PC-9 (cell line): ENCODE data around the gene SUV39H2. TPM values are rescaled to one million over a fixed set of nuclear protein-coding genes. Genes with fewer than 3 reads are reported as not detected.
"Not testable (repeated sequence)": the region's sequence is repeated elsewhere in the genome, so short reads cannot be mapped to it uniquely, and the experiment has no call there.

Experiments
- BruUV-seq: library from RNA; stranded (reverse); fragments of 400-500 nt; replicated peaks from 2 replicates; lab custom pipeline; 2021; lab: Mats Ljungman, UMichigan
- CTCF ChIA-PET: fragments of 300-600 bp; sonication (Branson Sonifier 250); formaldehyde crosslinking; loops from one replicate; lab custom pipeline; 2022; ENCODE audit warnings: antibody characterized with exemption; lab: Charles Lee
- POLR2A ChIA-PET: fragments of 300-600 bp; sonication (Branson Sonifier 250); formaldehyde crosslinking; loops from one replicate; lab custom pipeline; 2022; ENCODE audit warnings: antibody characterized with exemption; ENCODE audit not compliant: unreplicated experiment; lab: Charles Lee
- DNase-seq, 2 experiments: peaks; one replicate each; pipeline versions ENCODE4 v3.0.0 to v3.0.0-alpha.2; 2015 to 2022; ENCODE audit warnings: mixed read lengths in 1 of 2
- H2AFZ ChIP-seq: fragments of 200-600 bp; sonication (generic); 2 replicates; pipeline ENCODE4 v1.8.1; 2017; ENCODE audit warnings: antibody characterized with exemption
- H3F3A ChIP-seq: fragments of 200-600 bp; sonication (generic); 2 replicates; pipeline ENCODE4 v1.8.1; 2017; ENCODE audit warnings: antibody characterized with exemption, mild to moderate bottlenecking, low read depth; ENCODE audit not compliant: insufficient read depth
- H3K27ac ChIP-seq: fragments of 200-600 bp; sonication (generic); 2 replicates; pipeline ENCODE4 v1.6.1; 2016; ENCODE audit warnings: mixed run types
- H3K27me3 ChIP-seq: fragments of 200-600 bp; sonication (generic); 2 replicates; pipeline ENCODE4 v1.6.1; 2016; ENCODE audit warnings: low read depth, mixed run types; ENCODE audit not compliant: insufficient read depth
- H3K36me3 ChIP-seq: fragments of 200-600 bp; sonication (generic); 2 replicates; pipeline ENCODE4 v1.6.1; 2016; ENCODE audit warnings: low read depth, mixed run types
- H3K4me1 ChIP-seq: fragments of 200-600 bp; sonication (generic); replicated peaks from 2 replicates; pipeline ENCODE4 v1.6.1; 2016; ENCODE audit warnings: mixed run types; ENCODE audit not compliant: insufficient read depth
- H3K4me2 ChIP-seq: fragments of 200-600 bp; sonication (generic); 2 replicates; pipeline ENCODE4 v1.6.1; 2017; ENCODE audit warnings: mixed run types
- H3K4me3 ChIP-seq: fragments of 200-600 bp; sonication (generic); 2 replicates; pipeline ENCODE4 v1.6.1; 2016; ENCODE audit warnings: mixed run types
- H3K79me2 ChIP-seq: fragments of 200-600 bp; sonication (generic); 2 replicates; pipeline ENCODE4 v1.6.1; 2017; ENCODE audit warnings: low read depth, mixed run types
- H3K9me2 ChIP-seq: fragments of 200-600 bp; sonication (generic); 2 replicates; pipeline ENCODE4 v1.8.1; 2017; ENCODE audit warnings: mild to moderate bottlenecking; ENCODE audit not compliant: insufficient read depth
- H3K9me3 ChIP-seq: fragments of 200-600 bp; sonication (generic); 2 replicates; pipeline ENCODE4 v1.8.1; 2016; ENCODE audit warnings: low read depth; ENCODE audit not compliant: insufficient read depth
- H4K20me1 ChIP-seq: fragments of 200-600 bp; sonication (generic); 2 replicates; pipeline ENCODE4 v1.8.1; 2017; ENCODE audit not compliant: insufficient read depth
- CTCF ChIP-seq: fragments of 200-600 bp; sonication (generic); conservative IDR thresholded peaks from 2 replicates; pipeline ENCODE4 v1.6.1; 2017; ENCODE audit warnings: mixed run types, antibody characterized with exemption, mild to moderate bottlenecking, moderate library complexity
- EZH2 ChIP-seq: fragments of 200-600 bp; sonication (generic); IDR thresholded peaks from 2 replicates; pipeline ENCODE4 v1.8.0; 2017; ENCODE audit warnings: antibody characterized with exemption, low read depth
- intact Hi-C: fragments of 100-400 bp; cut with micrococcal nuclease; formaldehyde crosslinking; loops from one replicate; pipeline ENCODE4 v1.10.0; 2022; ENCODE audit not compliant: unreplicated experiment
- total RNA-seq: library from RNA; stranded (reverse); gene quantifications from 2 replicates; pipeline ENCODE4 v1.2.3, GENCODE V29; 2021

The SUV39H2 gene
- total RNA-seq, 1 experiment from 2014 or later: 20.9 TPM

GRCh38 chr10:14906765-14907164 lies 28.1 kb downstream of the SUV39H2 start:
- CTCF ChIA-PET: no interaction called here
- no peak for DNase-seq
- Histone ChIP-seq H3K9me2 (no peaks in the 10 kb centered on the region), H3K4me1 (no peaks in the 10 kb centered on the region), H3K27ac (no peak overlapping the region), H3K36me3 (peaks cover 34% of the 10 kb centered on the region), H3F3A (no peaks in the 10 kb centered on the region), H3K79me2 (no peaks in the 10 kb centered on the region), H3K4me3 (no peak overlapping the region), H3K9me3 (no peaks in the 10 kb centered on the region), H3K27me3 (no peaks in the 10 kb centered on the region), H3K4me2 (no peak overlapping the region), H2AFZ (no peak overlapping the region), H4K20me1 (no peaks in the 10 kb centered on the region)
- POLR2A ChIA-PET: interaction anchor here (0.6 kb wide), 1 partner anchor 48 kb away, joined by 3 read pairs; no protein-coding TSS in a partner anchor
- intact Hi-C loops: no loop called here
- no TSS peak for BruUV-seq
- TF ChIP-seq EZH2: no peak
- no peak for TF ChIP-seq CTCF

- intact Hi-C loops, H3K27ac ChIP-seq, H4K20me1 ChIP-seq, H2AFZ ChIP-seq, H3K79me2 ChIP-seq, H3K27me3 ChIP-seq, H3K4me2 ChIP-seq, H3K4me1 ChIP-seq, H3F3A ChIP-seq, H3K9me3 ChIP-seq, H3K4me3 ChIP-seq, BruUV-seq, H3K9me2 ChIP-seq, DNase-seq: not testable (repeated sequence)
- ChIA-PET POLR2A (interaction anchor here (0.5 kb wide), 1 partner anchor 46 kb away, joined by 3 read pairs; no protein-coding TSS in a partner anchor), CTCF (interaction anchor here (0.7 kb wide), 1 partner anchor 13 kb away, joined by 10 read pairs; no protein-coding TSS in a partner anchor)
- peaks cover 36% of the 10 kb centered on the region for H3K36me3 ChIP-seq
Observed at GRCh38 chr10:14907591-14907990, 28.9 kb downstream of the SUV39H2 start.

- Histone ChIP-seq H3K4me2 (no peak overlapping the region), H3K9me2 (no peaks in the 10 kb centered on the region), H3K36me3 (peaks cover 49% of the 10 kb centered on the region), H3K79me2 (no peaks in the 10 kb centered on the region), H3K27me3 (no peaks in the 10 kb centered on the region), H2AFZ (no peak overlapping the region), H3K4me3 (no peak overlapping the region), H3K27ac (no peak overlapping the region), H3K4me1 (no peaks in the 10 kb centered on the region), H4K20me1 (no peaks in the 10 kb centered on the region), H3K9me3 (no peaks in the 10 kb centered on the region), H3F3A (no peaks in the 10 kb centered on the region)
- intact Hi-C loops: no loop called here
- BruUV-seq: no TSS peak
- TF ChIP-seq CTCF (no peak), EZH2 (no peak)
- ChIA-PET CTCF (no interaction called here), POLR2A (no interaction called here)
- no peak for DNase-seq
Observed at GRCh38 chr10:14909101-14909500, 30.4 kb downstream of the SUV39H2 start.

- no peaks in the 10 kb centered on the region for H4K20me1 ChIP-seq
- H2AFZ ChIP-seq: no peak overlapping the region
- ChIA-PET CTCF (no interaction called here), POLR2A (no interaction called here)
- no peak for DNase-seq
- no peaks in the 10 kb centered on the region for H3K27me3 ChIP-seq
- H3K9me3 ChIP-seq: no peaks in the 10 kb centered on the region
- H3K4me1 ChIP-seq: no peaks in the 10 kb centered on the region
- TF ChIP-seq EZH2 (no peak), CTCF (no peak)
- H3K79me2 ChIP-seq: no peaks in the 10 kb centered on the region
- H3K4me3 ChIP-seq: no peak overlapping the region
- H3K4me2 ChIP-seq: no peak overlapping the region
- H3K27ac ChIP-seq: no peak overlapping the region
- BruUV-seq: no TSS peak
- no peaks in the 10 kb centered on the region for H3K9me2 ChIP-seq
- intact Hi-C loops: no loop called here
- H3K36me3 ChIP-seq: peaks cover 43% of the 10 kb centered on the region
- H3F3A ChIP-seq: no peaks in the 10 kb centered on the region; the same call in 1 of the 2 replicates
Observed at GRCh38 chr10:14910953-14911352, 32.3 kb downstream of the SUV39H2 start.
